ENCODE results near the gene CEPT1. TPM values are rescaled to one million over a fixed set of nuclear protein-coding genes. Genes with fewer than 3 reads are reported as not detected.

The CEPT1 gene
- total and polyA plus RNA-seq, 2 experiments from 2014 or later, result 28.7 to 35.8 TPM

DNA sequence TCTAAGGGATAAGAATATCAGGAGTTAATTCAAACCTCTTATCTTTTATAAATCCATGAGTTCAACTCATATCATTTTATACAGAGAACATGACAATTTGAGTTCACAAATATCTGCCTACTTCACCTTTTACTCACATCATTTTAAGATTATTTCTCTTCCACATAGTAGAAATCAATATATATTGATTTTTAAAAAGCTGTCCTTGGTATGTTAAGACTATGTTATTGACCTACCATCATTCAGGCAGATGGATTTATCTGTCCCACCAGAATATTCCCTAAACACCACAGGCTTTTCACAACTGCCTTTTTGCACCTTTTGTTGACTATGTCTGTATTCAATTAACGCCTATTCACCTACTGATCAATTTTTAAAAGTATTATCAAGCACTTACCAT lies 13.7 kb upstream of the CEPT1 start:
- 100% methylated on average over 1 of the region's 1 CpG for WGBS, 2 experiments (ENCODE audit: low coverage in 1 of 2, low lambda C conversion rate in 2 of 2, missing lambda C conversion rate in 2 of 2)
- H3K4me1 ChIP-seq (ENCODE audit: insufficient read depth), result no peaks in the 10 kb centered on the region
- H3K27ac ChIP-seq, result no peak overlapping the region
- H3K9me2 ChIP-seq (ENCODE audit: insufficient read depth), result no peaks in the 10 kb centered on the region
- no peak overlapping the region for H3K4me3 ChIP-seq
- no peak overlapping the region for H3K4me2 ChIP-seq (ENCODE audit: unreplicated experiment)
- H4K20me1 ChIP-seq (ENCODE audit: insufficient read depth), result no peaks in the 10 kb centered on the region
- H2AFZ ChIP-seq, result no peak overlapping the region
- no peak overlapping the region for H3K9ac ChIP-seq
- no peaks in the 10 kb centered on the region for H3K9me3 ChIP-seq (ENCODE audit: low read depth)
- no peaks in the 10 kb centered on the region for H3F3A ChIP-seq (ENCODE audit: insufficient read depth)
- DNase-seq, result no peak
- peaks cover 62% of the 10 kb centered on the region for H3K36me3 ChIP-seq (ENCODE audit: low read depth)
- no peaks in the 10 kb centered on the region for H3K27me3 ChIP-seq (replicated peaks; ENCODE audit: insufficient read depth)
- no peaks in the 10 kb centered on the region for H3K79me2 ChIP-seq (ENCODE audit: insufficient read depth)
- no peak for TF ChIP-seq EZH2 (IDR thresholded peaks at IDR 0.05; ENCODE audit: insufficient read depth, poor library complexity, severe bottlenecking)
- no peak for TF ChIP-seq EZH2phosphoT487 (IDR thresholded peaks at IDR 0.05; ENCODE audit: insufficient read depth, low read depth)
- in situ Hi-C loops (cut with MboI), result no loop called here

- Histone ChIP-seq H4K20me1 (ENCODE audit: insufficient read depth) (no peaks in the 10 kb centered on the region), H3K27ac (no peak overlapping the region), H3F3A (ENCODE audit: insufficient read depth) (no peaks in the 10 kb centered on the region), H3K9ac (no peak overlapping the region), H3K79me2 (ENCODE audit: insufficient read depth) (no peaks in the 10 kb centered on the region; the same call in 1 of the 2 replicates), H3K27me3 (replicated peaks; ENCODE audit: insufficient read depth) (no peaks in the 10 kb centered on the region), H3K4me2 (ENCODE audit: unreplicated experiment) (no peak overlapping the region), H3K36me3 (ENCODE audit: low read depth) (peaks cover 62% of the 10 kb centered on the region), H3K9me3 (ENCODE audit: low read depth) (no peaks in the 10 kb centered on the region), H3K4me3 (no peak overlapping the region), H3K4me1 (ENCODE audit: insufficient read depth) (no peaks in the 10 kb centered on the region), H2AFZ (no peak overlapping the region), H3K9me2 (ENCODE audit: insufficient read depth) (no peaks in the 10 kb centered on the region)
- DNase-seq, result no peak
- WGBS, 2 experiments (ENCODE audit: low coverage in 1 of 2, low lambda C conversion rate in 2 of 2, missing lambda C conversion rate in 2 of 2), result 97% methylated on average over 3 of the region's 3 CpGs
- in situ Hi-C loops (cut with MboI), result no loop called here
- TF ChIP-seq EZH2 (IDR thresholded peaks at IDR 0.05; ENCODE audit: insufficient read depth, poor library complexity, severe bottlenecking), result no peak
- TF ChIP-seq EZH2phosphoT487 (IDR thresholded peaks at IDR 0.05; ENCODE audit: insufficient read depth, low read depth), result no peak
These were observed 11.9 kb upstream of the CEPT1 start for GRCh38 chr1:111127923-111128643.

- no peaks in the 10 kb centered on the region for H3F3A ChIP-seq (ENCODE audit: insufficient read depth)
- in situ Hi-C loops (cut with MboI), result no loop called here
- H3K79me2 ChIP-seq (ENCODE audit: insufficient read depth), result peaks cover 7% of the 10 kb centered on the region
- DNase-seq, result no peak
- H4K20me1 ChIP-seq (ENCODE audit: insufficient read depth), result no peaks in the 10 kb centered on the region
- no peaks in the 10 kb centered on the region for H3K27me3 ChIP-seq (replicated peaks; ENCODE audit: insufficient read depth)
- no peak overlapping the region for H3K9ac ChIP-seq
- no peaks in the 10 kb centered on the region for H3K9me3 ChIP-seq (ENCODE audit: low read depth)
- H3K36me3 ChIP-seq (ENCODE audit: low read depth), result peaks cover 58% of the 10 kb centered on the region
- H3K27ac ChIP-seq, result no peak overlapping the region
- H3K4me2 ChIP-seq (ENCODE audit: unreplicated experiment), result no peak overlapping the region
- no peak for TF ChIP-seq EZH2phosphoT487 (IDR thresholded peaks at IDR 0.05; ENCODE audit: insufficient read depth, low read depth)
- no peak for TF ChIP-seq EZH2 (IDR thresholded peaks at IDR 0.05; ENCODE audit: insufficient read depth, poor library complexity, severe bottlenecking)
- no peak overlapping the region for H3K4me3 ChIP-seq
- no peaks in the 10 kb centered on the region for H3K4me1 ChIP-seq (ENCODE audit: insufficient read depth)
- no peaks in the 10 kb centered on the region for H3K9me2 ChIP-seq (ENCODE audit: insufficient read depth)
- H2AFZ ChIP-seq, result no peak overlapping the region
- 92 to 96% methylated on average over 1 of the region's 1 CpG for WGBS, 2 experiments (ENCODE audit: low coverage in 1 of 2, low lambda C conversion rate in 2 of 2, missing lambda C conversion rate in 2 of 2)
These were observed 10.6 kb upstream of the CEPT1 start for GRCh38 chr1:111129376-111129775.

DNA sequence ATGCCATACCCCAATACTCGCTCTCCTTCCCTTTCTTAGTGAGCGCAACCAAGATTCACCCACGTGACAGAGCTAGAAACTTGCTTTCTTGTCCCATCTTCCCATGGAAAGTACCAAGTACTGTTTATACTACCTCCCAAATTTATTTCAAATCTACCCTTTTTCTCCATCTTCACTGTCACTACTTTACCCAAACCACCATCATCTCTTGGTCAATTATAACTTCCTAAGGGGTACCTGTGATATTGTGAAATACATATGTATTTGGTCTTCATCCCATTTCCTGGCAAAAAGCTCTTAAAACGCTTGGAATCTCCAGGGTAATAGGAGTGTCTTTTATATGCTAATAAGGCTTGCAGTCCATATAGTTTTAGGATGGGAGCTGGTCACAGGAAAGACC lies 8.3 kb upstream of the CEPT1 start:
- 87% methylated on average over 4 of the region's 4 CpGs for WGBS, 2 experiments (ENCODE audit: low coverage in 1 of 2, low lambda C conversion rate in 2 of 2, missing lambda C conversion rate in 2 of 2)
- no peaks in the 10 kb centered on the region for H4K20me1 ChIP-seq (ENCODE audit: insufficient read depth)
- H3K9ac ChIP-seq, result no peak overlapping the region
- no peaks in the 10 kb centered on the region for H3K27me3 ChIP-seq (replicated peaks; ENCODE audit: insufficient read depth)
- peaks cover 50% of the 10 kb centered on the region for H3K36me3 ChIP-seq (ENCODE audit: low read depth)
- peaks cover 9% of the 10 kb centered on the region; the same call in 1 of the 2 replicates for H3F3A ChIP-seq (ENCODE audit: insufficient read depth)
- TF ChIP-seq EZH2 (IDR thresholded peaks at IDR 0.05; ENCODE audit: insufficient read depth, poor library complexity, severe bottlenecking) (no peak), EZH2phosphoT487 (IDR thresholded peaks at IDR 0.05; ENCODE audit: insufficient read depth, low read depth) (no peak)
- in situ Hi-C loops (cut with MboI), result no loop called here
- H3K9me3 ChIP-seq (ENCODE audit: low read depth), result no peaks in the 10 kb centered on the region
- DNase-seq, result no peak
- no peaks in the 10 kb centered on the region for H3K9me2 ChIP-seq (ENCODE audit: insufficient read depth)
- no peak overlapping the region for H3K4me2 ChIP-seq (ENCODE audit: unreplicated experiment)
- no peak overlapping the region for H3K4me3 ChIP-seq
- H3K79me2 ChIP-seq (ENCODE audit: insufficient read depth), result peaks cover 7% of the 10 kb centered on the region
- H3K27ac ChIP-seq, result no peak overlapping the region
- peaks cover 4% of the 10 kb centered on the region; the same call in 1 of the 2 replicates for H3K4me1 ChIP-seq (ENCODE audit: insufficient read depth)
- H2AFZ ChIP-seq, result no peak overlapping the region

All from GM23248 (cell line).